Transverse colon (tissue), 4 donors: ENCODE measurements around the gene CLUH.

Experiments
- EP300 ChIP-seq: sonication (generic); formaldehyde crosslinking; IDR thresholded peaks from one replicate; pipeline ENCODE4 v1.6.1; 2017; ENCODE audit warnings: antibody characterized with exemption, low read depth
- POLR2A ChIP-seq: fragments of 450-650 bp; IDR thresholded peaks from one replicate; pipeline ENCODE4 v1.6.1; 2016; ENCODE audit warnings: antibody characterized with exemption, mild to moderate bottlenecking, moderate library complexity
- POLR2AphosphoS5 ChIP-seq, 3 donors: sonication (generic); formaldehyde crosslinking; IDR thresholded peaks; one replicate each; pipeline ENCODE4 v1.6.1; 2016; ENCODE audit warnings: antibody characterized with exemption in 3 of 3
- TF ChIP-seq, protein P1 (sequence below), 5 experiments: fragments of 200-600 bp in 3 of 5; fragments of 450-650 bp in 2 of 5; sonication (generic) in 3 of 5; IDR thresholded peaks; 1 replicate in 2 of 5; 2 replicates in 3 of 5; pipeline ENCODE4 v1.5.1; 2016 to 2017; ENCODE audit warnings: antibody characterized with exemption in 5 of 5, inconsistent platforms in 3 of 5, mild to moderate bottlenecking in 2 of 5, moderate library complexity in 1 of 5

DNA sequence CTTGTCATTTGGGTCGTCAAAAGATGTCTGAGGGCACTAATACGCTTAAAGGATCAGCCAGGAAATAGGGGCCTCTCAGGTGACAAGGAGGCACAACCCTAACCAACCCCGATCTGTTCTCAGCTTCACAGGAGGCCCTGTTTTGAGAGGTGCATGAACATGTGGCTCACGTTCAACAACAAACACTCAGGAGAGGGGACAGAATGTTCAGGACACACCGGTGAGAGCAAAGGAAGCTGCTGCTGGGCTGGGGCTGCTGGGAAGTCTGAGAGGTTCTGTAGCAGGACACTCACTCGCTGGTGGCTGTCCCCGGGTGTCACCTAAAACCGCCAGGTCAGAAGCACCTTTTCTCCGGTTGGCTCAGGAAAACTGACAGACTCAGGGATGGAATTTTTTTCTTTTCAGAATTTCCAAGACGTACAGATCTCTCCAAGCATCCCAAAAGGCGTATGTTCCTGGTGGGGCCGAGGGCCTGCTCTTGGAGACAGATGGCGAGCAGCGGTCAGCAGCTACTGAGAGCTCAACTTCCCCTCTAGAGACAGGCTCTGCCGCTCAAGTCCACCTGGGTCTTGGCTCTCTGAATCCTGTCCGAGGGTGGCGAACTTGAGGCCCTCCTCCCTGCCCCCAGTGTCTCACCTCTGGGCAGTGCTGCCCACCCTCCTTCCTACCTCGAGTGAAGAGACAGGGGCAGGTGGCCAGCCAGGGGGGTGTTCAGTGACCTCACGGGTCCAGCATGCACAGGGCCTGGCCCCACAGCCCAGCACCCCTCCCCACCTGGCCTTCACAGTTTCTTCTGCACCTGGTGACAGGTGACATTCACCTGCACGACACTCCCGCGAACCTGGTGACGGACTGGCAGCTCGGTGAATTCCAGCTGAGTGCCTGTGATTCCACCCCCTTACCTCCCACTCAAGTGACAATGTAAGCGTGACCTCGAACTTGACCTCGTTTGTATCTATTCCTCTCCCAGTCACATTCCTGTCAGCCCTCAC is 22.9 kb downstream of the CLUH start:
- TF ChIP-seq, protein P1, sequence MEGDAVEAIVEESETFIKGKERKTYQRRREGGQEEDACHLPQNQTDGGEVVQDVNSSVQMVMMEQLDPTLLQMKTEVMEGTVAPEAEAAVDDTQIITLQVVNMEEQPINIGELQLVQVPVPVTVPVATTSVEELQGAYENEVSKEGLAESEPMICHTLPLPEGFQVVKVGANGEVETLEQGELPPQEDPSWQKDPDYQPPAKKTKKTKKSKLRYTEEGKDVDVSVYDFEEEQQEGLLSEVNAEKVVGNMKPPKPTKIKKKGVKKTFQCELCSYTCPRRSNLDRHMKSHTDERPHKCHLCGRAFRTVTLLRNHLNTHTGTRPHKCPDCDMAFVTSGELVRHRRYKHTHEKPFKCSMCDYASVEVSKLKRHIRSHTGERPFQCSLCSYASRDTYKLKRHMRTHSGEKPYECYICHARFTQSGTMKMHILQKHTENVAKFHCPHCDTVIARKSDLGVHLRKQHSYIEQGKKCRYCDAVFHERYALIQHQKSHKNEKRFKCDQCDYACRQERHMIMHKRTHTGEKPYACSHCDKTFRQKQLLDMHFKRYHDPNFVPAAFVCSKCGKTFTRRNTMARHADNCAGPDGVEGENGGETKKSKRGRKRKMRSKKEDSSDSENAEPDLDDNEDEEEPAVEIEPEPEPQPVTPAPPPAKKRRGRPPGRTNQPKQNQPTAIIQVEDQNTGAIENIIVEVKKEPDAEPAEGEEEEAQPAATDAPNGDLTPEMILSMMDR (IDR thresholded peaks at IDR 0.05) = no peak
- TF ChIP-seq POLR2A (no peak), POLR2AphosphoS5 (IDR thresholded peaks at IDR 0.05) (peak in 1 of 3 donors; percentile 37), EP300 (no peak)
